Small intestine (tissue), 7 donors: ENCODE data around the gene CELF2. TPM values are rescaled to one million over a fixed set of nuclear protein-coding genes. Genes with fewer than 3 reads are reported as not detected.

Source experiments
- DNase-seq, 2 donors: peaks; one replicate each; pipeline versions ENCODE4 v3.0.0 to v3.0.0-alpha.2; 2013
- FAIRE-seq: peaks from 2 replicates; lab custom pipeline; 2012; peaks lifted over from hg19 to GRCh38; lab: Jason Lieb, UNC
- H3K27ac ChIP-seq, 3 donors: one replicate each; pipeline ENCODE4 v1.5.1; 2013; ENCODE audit warnings: low read length in 2 of 3, mild to moderate bottlenecking in 2 of 3, control low read depth in 1 of 3, inconsistent platforms in 1 of 3, low read depth in 1 of 3, moderate library complexity in 1 of 3
- H3K27me3 ChIP-seq, 3 donors: one replicate each; pipeline ENCODE4 v1.6.1; 2013; ENCODE audit warnings: low read length in 3 of 3, inconsistent platforms in 1 of 3; ENCODE audit not compliant: control insufficient read depth in 3 of 3, insufficient read depth in 3 of 3
- H3K36me3 ChIP-seq, 3 donors: one replicate each; pipeline ENCODE4 v1.6.1; 2013; ENCODE audit warnings: low read length in 3 of 3, inconsistent platforms in 1 of 3, low read depth in 1 of 3, mild to moderate bottlenecking in 1 of 3, moderate library complexity in 1 of 3; ENCODE audit not compliant: control insufficient read depth in 3 of 3, insufficient read depth in 2 of 3
- H3K4me1 ChIP-seq, 3 donors: one replicate each; pipeline ENCODE4 v1.6.1; 2013; ENCODE audit warnings: low read length in 2 of 3, inconsistent platforms in 1 of 3, low read depth in 1 of 3, mild to moderate bottlenecking in 1 of 3, moderate library complexity in 1 of 3; ENCODE audit not compliant: control insufficient read depth in 3 of 3, insufficient read depth in 2 of 3
- H3K4me3 ChIP-seq, 3 donors: one replicate each; pipeline ENCODE4 v1.5.1; 2013; ENCODE audit warnings: low read length in 3 of 3, control low read depth in 1 of 3, inconsistent platforms in 1 of 3, low read depth in 1 of 3, mild to moderate bottlenecking in 1 of 3, moderate library complexity in 1 of 3
- H3K9me3 ChIP-seq, 2 donors: one replicate each; pipeline ENCODE4 v1.6.1; 2013; ENCODE audit warnings: low read depth in 1 of 2, low read length in 1 of 2; ENCODE audit not compliant: control insufficient read depth in 2 of 2, insufficient read depth in 1 of 2
- WGBS, 3 donors: extraction: QIAGEN DNeasy Blood & Tissue Kit; methylation state at CpG; one replicate each; pipeline ENCODE4 v1.1.7; 2013; 5-methylcytosine and 5-hydroxymethylcytosine counted together
- polyA plus RNA-seq, 4 donors: library from polyadenylated mRNA; stranded (reverse) in 3 of 4; unstranded in 1 of 4; fragments of 200-250 nt in 3 of 4; fragments of 120-200 nt in 1 of 4; gene quantifications; one replicate each; pipeline versions ENCODE4 v1.2.1 to v1.2.3, GENCODE V29; 2013
- donor health status: healthy with polysubstance abuse.
- donor health status: control.
- donor health status: control.
- donor health status: Bipolar disorder and iron deficiency.
- donor health status: healthy.

CELF2 gene
- polyA plus RNA-seq, 4 donors = 1.8 to 11.6 (median 6.1) TPM

DNA sequence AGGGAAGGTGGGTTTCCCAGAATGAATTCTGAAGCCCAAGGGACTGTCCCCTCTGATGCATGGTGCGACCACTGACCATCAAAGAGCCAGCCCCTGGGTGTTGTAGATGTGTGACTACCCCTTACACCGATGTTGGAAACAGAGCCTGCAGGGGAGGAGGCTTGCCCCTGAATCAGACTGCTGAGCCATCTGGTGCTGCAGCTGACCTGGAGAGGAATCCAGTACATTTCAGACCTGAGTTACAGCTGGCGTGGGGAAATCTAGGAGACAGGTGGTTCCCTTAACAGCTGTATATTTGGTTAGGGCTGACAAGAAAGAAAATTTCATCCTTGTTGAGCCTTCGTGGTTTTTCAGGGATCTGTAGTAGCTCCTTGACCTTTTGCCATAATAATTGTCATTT, 195.5 kb downstream of the CELF2 start:
- H3K27me3 ChIP-seq = no peaks in the 10 kb centered on the region

DNA sequence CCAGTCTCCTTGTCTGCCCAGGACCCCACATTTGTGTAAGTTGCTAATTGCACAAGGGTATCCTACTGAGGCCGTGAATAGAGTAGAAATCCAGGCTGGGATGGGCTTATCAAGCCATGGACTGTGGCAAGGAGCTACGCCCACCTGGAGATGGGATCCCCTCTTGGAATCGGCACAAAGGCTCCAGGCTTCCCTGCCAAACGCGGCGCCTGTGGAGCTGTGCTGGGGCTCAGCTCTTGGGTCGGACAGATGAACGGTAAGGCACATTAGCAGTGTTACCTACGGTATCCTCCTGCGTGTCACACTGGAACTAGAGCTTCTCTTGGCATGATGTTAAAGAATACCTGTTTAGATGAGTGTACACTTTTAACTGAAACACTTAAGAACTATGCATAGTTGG, 196.7 kb downstream of the CELF2 start:
- 88 to 92% (median 91%) methylated on average over 10 of the region's 10 CpGs for WGBS, 3 donors
- Histone ChIP-seq H3K27ac (no peak overlapping the region), H3K9me3 (no peaks in the 10 kb centered on the region), H3K4me1 (peaks cover 0 to 4% (median 0%) of the 10 kb centered on the region in 3 donors), H3K4me3 (no peak overlapping the region), H3K27me3 (no peaks in the 10 kb centered on the region), H3K36me3 (no peaks in the 10 kb centered on the region)
- DNase-seq = no peak
- no peak for FAIRE-seq

More for the DNA sequence above, 195.5 kb downstream of the CELF2 start:
- 78 to 91% (median 83%) methylated on average over 4 of the region's 4 CpGs for WGBS, 3 donors
- peaks cover 0 to 4% (median 0%) of the 10 kb centered on the region in 3 donors for H3K4me1 ChIP-seq
- H3K27ac ChIP-seq = no peak overlapping the region
- no peaks in the 10 kb centered on the region for H3K9me3 ChIP-seq
- FAIRE-seq (no peak), DNase-seq (no peak)
- H3K4me3 ChIP-seq = no peak overlapping the region
- H3K36me3 ChIP-seq = no peaks in the 10 kb centered on the region

DNA sequence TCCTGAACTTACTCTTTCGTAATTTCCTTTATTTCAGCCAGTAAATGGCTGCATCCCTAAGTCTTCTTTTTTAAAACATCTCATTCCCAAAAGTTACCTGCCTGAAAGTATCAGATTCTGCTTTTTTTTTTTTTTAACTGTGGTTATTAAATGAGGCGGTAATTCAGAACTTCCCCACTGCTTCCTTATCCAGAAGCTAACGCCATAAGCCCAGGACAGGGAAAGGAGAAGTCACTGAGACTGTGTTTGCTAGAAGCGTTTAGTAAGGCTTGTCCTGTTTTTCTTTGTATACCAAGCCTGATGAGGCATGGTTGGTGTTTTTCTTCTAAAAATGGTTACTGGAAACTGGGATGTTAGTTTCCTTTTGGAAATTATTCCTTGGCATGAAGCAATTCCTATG, 197.8 kb downstream of the CELF2 start:
- Histone ChIP-seq H3K4me3 (no peak overlapping the region), H3K4me1 (peaks cover 0 to 1% (median 0%) of the 10 kb centered on the region in 3 donors)
- FAIRE-seq = no peak

DNA sequence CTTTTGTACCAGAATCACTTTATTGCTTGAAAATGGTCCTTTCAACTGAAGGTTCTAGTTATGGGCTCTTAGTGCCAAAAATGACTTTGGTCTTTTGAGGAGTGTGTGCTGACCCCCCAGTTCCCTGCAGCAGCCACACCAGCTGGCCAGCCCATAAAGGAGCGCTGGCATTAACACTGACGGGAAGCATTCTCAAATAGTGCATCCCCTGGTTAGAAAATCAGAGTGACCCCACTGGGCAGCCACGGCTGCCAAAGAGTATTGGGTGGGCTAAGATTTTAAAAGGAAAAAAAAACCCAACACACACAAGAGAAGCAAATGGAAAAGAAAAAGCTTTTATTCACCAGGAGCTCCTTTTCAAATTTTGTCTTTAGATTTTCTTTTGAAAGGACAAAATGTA, 199.8 kb downstream of the CELF2 start:
- FAIRE-seq (no peak), DNase-seq (no peak)
- WGBS, 3 donors = 86 to 96% (median 88%) methylated on average over 3 of the region's 3 CpGs
- Histone ChIP-seq H3K9me3 (no peaks in the 10 kb centered on the region), H3K4me3 (no peak overlapping the region), H3K27ac (no peak overlapping the region), H3K4me1 (no peaks in the 10 kb centered on the region), H3K36me3 (no peaks in the 10 kb centered on the region), H3K27me3 (no peaks in the 10 kb centered on the region)

More for the DNA sequence above, 197.8 kb downstream of the CELF2 start:
- no peaks in the 10 kb centered on the region for H3K36me3 ChIP-seq
- 89 to 91% (median 89%) methylated on average over 4 of the region's 4 CpGs for WGBS, 3 donors
- H3K9me3 ChIP-seq = no peaks in the 10 kb centered on the region
- no peak overlapping the region for H3K27ac ChIP-seq
- no peaks in the 10 kb centered on the region for H3K27me3 ChIP-seq
- DNase-seq = no peak

DNA sequence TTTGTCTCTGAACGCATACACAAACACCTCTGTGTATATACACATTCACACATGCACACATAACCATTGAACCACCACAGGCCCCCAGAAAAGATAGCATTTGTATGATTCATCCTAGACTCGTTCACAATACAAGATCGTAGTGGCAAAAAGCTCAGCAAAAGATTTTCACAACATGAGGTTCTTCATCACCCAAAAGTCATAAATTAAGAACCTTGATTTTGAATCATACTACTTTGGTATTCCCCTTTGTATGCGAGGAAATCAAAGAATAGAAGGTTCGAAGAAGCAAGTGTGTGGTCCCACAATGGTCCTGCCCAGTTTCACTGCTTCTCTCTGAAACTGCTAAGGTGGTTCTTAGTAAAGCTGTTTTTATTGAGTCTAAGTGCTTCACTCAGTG, 200.7 kb downstream of the CELF2 start:
- H3K27ac ChIP-seq = no peak overlapping the region
- no peaks in the 10 kb centered on the region for H3K9me3 ChIP-seq
- FAIRE-seq (no peak), DNase-seq (no peak)
- no peak overlapping the region for H3K4me3 ChIP-seq
- H3K27me3 ChIP-seq = no peaks in the 10 kb centered on the region
- no peaks in the 10 kb centered on the region for H3K4me1 ChIP-seq
- 60 to 70% (median 61%) methylated on average over 5 of the region's 5 CpGs for WGBS, 3 donors
- H3K36me3 ChIP-seq = no peaks in the 10 kb centered on the region

DNA sequence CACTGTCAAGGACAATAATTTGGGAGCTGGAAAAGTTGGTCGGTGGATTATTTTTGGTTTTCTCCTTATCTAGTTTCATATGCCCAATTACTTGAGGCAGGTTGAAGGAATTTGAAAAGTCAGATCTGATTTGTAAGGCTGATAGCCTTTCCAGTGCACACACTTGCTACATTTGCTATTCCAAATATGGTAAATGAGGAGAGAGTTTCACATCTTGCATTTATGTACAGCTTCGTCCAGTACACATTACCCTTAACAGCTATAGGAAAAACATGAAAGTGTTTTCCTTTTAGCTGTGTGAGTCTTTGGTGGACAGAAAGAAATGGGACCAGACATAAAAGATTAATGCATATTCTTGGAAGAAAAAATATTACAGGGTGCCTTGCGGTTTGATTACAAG, 201.8 kb downstream of the CELF2 start:
- WGBS, 3 donors = 83 to 91% (median 85%) methylated on average over 3 of the region's 3 CpGs
- Histone ChIP-seq H3K4me3 (no peak overlapping the region), H3K9me3 (no peaks in the 10 kb centered on the region), H3K36me3 (peaks cover 0 to 2% (median 0%) of the 10 kb centered on the region in 3 donors), H3K4me1 (no peaks in the 10 kb centered on the region), H3K27ac (no peak overlapping the region), H3K27me3 (no peaks in the 10 kb centered on the region)
- no peak for DNase-seq
- FAIRE-seq = no peak

DNA sequence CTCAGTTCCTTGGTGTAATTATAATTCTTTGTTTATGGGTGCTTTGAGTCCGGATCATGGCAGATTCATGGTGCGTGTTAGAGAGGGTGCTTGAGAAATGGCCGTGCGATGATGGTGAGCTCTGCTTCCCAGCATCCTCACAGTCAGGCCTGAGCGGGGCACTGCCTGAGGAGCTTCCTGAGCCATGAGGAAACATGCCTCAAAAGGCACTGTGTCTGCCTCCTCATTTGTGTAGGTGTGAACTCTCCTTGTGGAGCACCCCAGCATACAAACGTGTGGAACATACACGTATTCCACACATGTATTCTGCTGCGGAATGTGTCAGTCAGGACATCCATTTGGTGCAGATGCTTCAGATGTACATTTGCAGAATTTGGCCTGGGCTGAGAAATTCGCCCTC, 205.4 kb downstream of the CELF2 start:
- H3K9me3 ChIP-seq = no peaks in the 10 kb centered on the region
- H3K27me3 ChIP-seq = no peaks in the 10 kb centered on the region
- H3K36me3 ChIP-seq = peaks cover 0 to 2% (median 0%) of the 10 kb centered on the region in 3 donors
- H3K27ac ChIP-seq = no peak overlapping the region
- H3K4me1 ChIP-seq = no peaks in the 10 kb centered on the region
- FAIRE-seq (no peak), DNase-seq (no peak)
- WGBS, 3 donors = 87 to 98% (median 96%) methylated on average over 9 of the region's 9 CpGs
- no peak overlapping the region for H3K4me3 ChIP-seq

DNA sequence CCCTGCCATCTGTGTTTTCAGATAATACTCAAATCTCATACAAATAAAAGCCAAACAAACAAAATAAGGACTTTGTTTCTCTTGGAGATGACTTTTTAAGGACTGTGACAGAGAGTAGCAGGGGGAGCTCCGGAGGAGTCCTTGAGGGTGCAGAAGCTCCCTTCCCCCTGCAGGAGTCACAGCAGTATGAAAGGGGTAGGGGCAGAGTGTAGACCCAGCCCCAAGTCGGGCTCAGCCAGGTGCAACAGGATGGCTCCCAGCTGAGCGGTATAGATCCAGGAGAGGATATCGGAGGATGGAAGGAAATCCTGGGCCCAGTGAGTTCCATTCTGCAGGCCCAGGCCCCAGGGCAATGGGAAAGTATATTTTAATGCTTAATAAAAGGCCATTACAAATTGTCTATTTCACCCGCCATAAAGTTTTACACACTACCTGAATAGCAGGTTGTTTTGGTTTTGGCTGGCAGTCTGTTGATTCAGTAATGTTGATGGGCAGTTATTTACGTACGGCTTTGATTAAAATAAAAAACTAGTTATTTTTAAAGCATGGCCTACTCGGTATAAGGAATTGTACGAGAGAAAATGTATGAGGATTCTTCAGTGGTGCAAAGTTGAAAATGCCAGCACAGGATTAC, 206.0 kb downstream of the CELF2 start:
- H3K27me3 ChIP-seq = no peaks in the 10 kb centered on the region
- no peak for DNase-seq
- H3K9me3 ChIP-seq = no peaks in the 10 kb centered on the region
- FAIRE-seq = no peak
- H3K36me3 ChIP-seq = peaks cover 0 to 2% (median 0%) of the 10 kb centered on the region in 3 donors
- 94 to 98% (median 96%) methylated on average over 9 of the region's 9 CpGs for WGBS, 3 donors
- no peaks in the 10 kb centered on the region for H3K4me1 ChIP-seq
- no peak overlapping the region for H3K4me3 ChIP-seq
- no peak overlapping the region for H3K27ac ChIP-seq

DNA sequence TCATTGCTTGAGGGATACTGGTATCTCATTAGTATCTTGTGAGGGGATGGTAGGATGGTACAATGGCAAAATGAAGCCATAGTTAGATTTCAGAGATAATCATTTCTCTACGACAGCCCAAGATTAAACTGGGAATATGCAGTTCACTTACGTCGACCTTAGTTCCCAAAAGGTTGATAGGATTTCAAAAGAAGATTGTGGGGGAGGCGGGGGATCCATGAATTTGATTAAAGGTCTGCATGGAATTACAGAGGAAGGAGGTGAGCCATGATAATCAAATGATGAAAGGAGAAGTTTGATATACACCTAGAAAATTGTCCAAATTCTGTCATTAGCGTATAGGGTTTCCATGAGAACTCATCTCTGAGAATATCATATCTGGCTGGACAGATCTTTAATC, 206.6 kb downstream of the CELF2 start:
- no peak overlapping the region for H3K27ac ChIP-seq
- FAIRE-seq (no peak), DNase-seq (no peak)
- 92 to 96% (median 95%) methylated on average over 5 of the region's 5 CpGs for WGBS, 3 donors
- no peaks in the 10 kb centered on the region for H3K4me1 ChIP-seq
- no peaks in the 10 kb centered on the region for H3K27me3 ChIP-seq
- no peak overlapping the region for H3K4me3 ChIP-seq
- H3K9me3 ChIP-seq = no peaks in the 10 kb centered on the region
- H3K36me3 ChIP-seq = peaks cover 0 to 2% (median 0%) of the 10 kb centered on the region in 3 donors
